ENCODE data around the gene NIM1K. TPM values are rescaled to one million over a fixed set of nuclear protein-coding genes. Genes with fewer than 3 reads are reported as not detected.
"Not testable (repeated sequence)": the region's sequence is repeated elsewhere in the genome, so short reads cannot be mapped to it uniquely, and the experiment has no call there.

NIM1K gene
- total RNA-seq, 4 donors from 2014 or later = not detected

- Histone ChIP-seq H3K4me1 (no peaks in the 10 kb centered on the region), H3K36me3 (no peaks in the 10 kb centered on the region), H3K27me3 (no peaks in the 10 kb centered on the region), H3K4me3 (no peak overlapping the region), H3K9me3 (no peaks in the 10 kb centered on the region), H3K27ac (no peak overlapping the region)
- TF ChIP-seq CTCF (IDR thresholded peaks at IDR 0.05) (no peak), POLR2A (IDR thresholded peaks at IDR 0.05) (no peak)
- no peak for DNase-seq
Observed at GRCh38 chr5:43256261-43256966, 64.4 kb downstream of the NIM1K start.

- H3K27ac ChIP-seq = no peak overlapping the region
- no peak overlapping the region for H3K4me3 ChIP-seq
- H3K27me3 ChIP-seq = no peaks in the 10 kb centered on the region
- TF ChIP-seq CTCF (IDR thresholded peaks at IDR 0.05) (no peak), POLR2A (IDR thresholded peaks at IDR 0.05) (no peak)
- H3K4me1 ChIP-seq = no peaks in the 10 kb centered on the region
- no peaks in the 10 kb centered on the region for H3K36me3 ChIP-seq
- no peak for DNase-seq
- no peaks in the 10 kb centered on the region for H3K9me3 ChIP-seq
Observed at GRCh38 chr5:43258116-43258515, 66.1 kb downstream of the NIM1K start.

- not testable (repeated sequence) for H3K9me3 ChIP-seq, H3K27ac ChIP-seq, DNase-seq, H3K36me3 ChIP-seq, H3K27me3 ChIP-seq, H3K4me1 ChIP-seq, H3K4me3 ChIP-seq
Observed at GRCh38 chr5:43262269-43262668, 70.2 kb downstream of the NIM1K start.

GRCh38 chr5:43268188-43268820 is 76.3 kb downstream of the NIM1K start:
- TF ChIP-seq POLR2A (IDR thresholded peaks at IDR 0.05) (no peak), CTCF (IDR thresholded peaks at IDR 0.05) (no peak)
- Histone ChIP-seq H3K27ac (no peak overlapping the region), H3K4me1 (no peaks in the 10 kb centered on the region), H3K27me3 (no peaks in the 10 kb centered on the region), H3K4me3 (no peak overlapping the region), H3K36me3 (no peaks in the 10 kb centered on the region), H3K9me3 (no peaks in the 10 kb centered on the region)
- DNase-seq = no peak

- no peaks in the 10 kb centered on the region for H3K27me3 ChIP-seq
- no peaks in the 10 kb centered on the region for H3K9me3 ChIP-seq
- no peaks in the 10 kb centered on the region for H3K36me3 ChIP-seq
- H3K4me1 ChIP-seq = no peaks in the 10 kb centered on the region
- H3K4me3 ChIP-seq = no peak overlapping the region
- DNase-seq = no peak
- TF ChIP-seq CTCF (IDR thresholded peaks at IDR 0.05) = no peak
- no peak for TF ChIP-seq POLR2A (IDR thresholded peaks at IDR 0.05)
- H3K27ac ChIP-seq = no peak overlapping the region
Observed at GRCh38 chr5:43270645-43271044, 78.6 kb downstream of the NIM1K start.

- no peaks in the 10 kb centered on the region for H3K27me3 ChIP-seq
- no peaks in the 10 kb centered on the region for H3K9me3 ChIP-seq
- no peaks in the 10 kb centered on the region for H3K4me1 ChIP-seq
- no peaks in the 10 kb centered on the region for H3K36me3 ChIP-seq
- H3K4me3 ChIP-seq = no peak overlapping the region
- DNase-seq = no peak
- TF ChIP-seq POLR2A (IDR thresholded peaks at IDR 0.05) (no peak), CTCF (IDR thresholded peaks at IDR 0.05) (no peak)
- H3K27ac ChIP-seq = no peak overlapping the region
Observed at GRCh38 chr5:43273552-43273951, 81.5 kb downstream of the NIM1K start.

Measured in Peyer's patch (tissue), 4 donors.